HEK293 (cell line): ENCODE results near the gene ZNF878.
A peak's percentile ranks its signal among the peaks of the same experiment; 100 is the strongest.

Experiments used
- GFI1B ChIP-seq: fragments of 450-650 bp; formaldehyde crosslinking; IDR thresholded peaks from 2 replicates; pipeline ENCODE4 v1.5.1; 2016; ENCODE audit warnings: missing biosample characterization, missing genetic modification characterization
- GLI4 ChIP-seq: fragments of 450-650 bp; formaldehyde crosslinking; IDR thresholded peaks from 2 replicates; pipeline ENCODE4 v1.5.1; 2016; ENCODE audit warnings: missing biosample characterization, missing genetic modification characterization
- GLIS2 ChIP-seq: fragments of 450-650 bp; formaldehyde crosslinking; IDR thresholded peaks from 2 replicates; pipeline ENCODE4 v1.5.1; 2016; ENCODE audit warnings: missing biosample characterization, missing genetic modification characterization
- OVOL3 ChIP-seq: fragments of 450-650 bp; formaldehyde crosslinking; IDR thresholded peaks from 2 replicates; pipeline ENCODE4 v1.5.1; 2016; ENCODE audit warnings: missing biosample characterization, missing genetic modification characterization
- PBX3 ChIP-seq: sonication (generic); formaldehyde crosslinking; IDR thresholded peaks from 2 replicates; pipeline ENCODE4 v1.8.1; 2022; ENCODE audit warnings: mild to moderate bottlenecking, moderate library complexity, missing genetic modification reagents
- PRDM1 ChIP-seq: fragments of 450-650 bp; formaldehyde crosslinking; IDR thresholded peaks from 2 replicates; pipeline ENCODE4; 2016; ENCODE audit warnings: missing biosample characterization, missing genetic modification characterization
- REPIN1 ChIP-seq: fragments of 450-650 bp; formaldehyde crosslinking; IDR thresholded peaks from 2 replicates; pipeline ENCODE4 v1.5.1; 2017; ENCODE audit warnings: missing biosample characterization, missing genetic modification characterization, low read depth
- REST ChIP-seq: fragments of 450-650 bp; formaldehyde crosslinking; IDR thresholded peaks from 2 replicates; pipeline ENCODE4 v1.5.1; 2016; ENCODE audit warnings: missing biosample characterization, missing genetic modification characterization
- SP2 ChIP-seq: fragments of 450-650 bp; formaldehyde crosslinking; IDR thresholded peaks from 2 replicates; pipeline ENCODE4 v1.5.1; 2016; ENCODE audit warnings: missing biosample characterization, missing genetic modification characterization
- TCF7L2 ChIP-seq: IDR thresholded peaks from 2 replicates; pipeline ENCODE4 v1.6.1; 2011; ENCODE audit warnings: low read depth, mild to moderate bottlenecking, inconsistent platforms, low read length, moderate library complexity, borderline replicate concordance
- TRIM28 ChIP-seq: IDR thresholded peaks from 2 replicates; pipeline ENCODE4 v1.6.1; 2011; ENCODE audit warnings: low read length, control low read depth, borderline replicate concordance
- ZBTB17 ChIP-seq: fragments of 450-650 bp; formaldehyde crosslinking; IDR thresholded peaks from 2 replicates; pipeline ENCODE4 v1.5.1; 2016; ENCODE audit warnings: missing biosample characterization, missing genetic modification characterization
- ZFP3 ChIP-seq: fragments of 450-650 bp; formaldehyde crosslinking; IDR thresholded peaks from 2 replicates; pipeline ENCODE4 v1.5.1; 2016; ENCODE audit warnings: low read depth, missing biosample characterization, missing genetic modification characterization
- ZNF10 ChIP-seq: fragments of 450-650 bp; formaldehyde crosslinking; IDR thresholded peaks from 2 replicates; pipeline ENCODE4 v1.5.1; 2017; ENCODE audit warnings: missing biosample characterization, missing genetic modification characterization
- ZNF121 ChIP-seq: fragments of 450-650 bp; formaldehyde crosslinking; IDR thresholded peaks from 2 replicates; pipeline ENCODE4 v1.5.1; 2016; ENCODE audit warnings: missing biosample characterization, missing genetic modification characterization
- ZNF16 ChIP-seq: fragments of 450-650 bp; formaldehyde crosslinking; IDR thresholded peaks from 2 replicates; pipeline ENCODE4 v1.5.1; 2016; ENCODE audit warnings: low read depth, missing biosample characterization, missing genetic modification characterization
- ZNF18 ChIP-seq: fragments of 450-650 bp; formaldehyde crosslinking; IDR thresholded peaks from 2 replicates; pipeline ENCODE4 v1.5.1; 2016; ENCODE audit warnings: missing biosample characterization, missing genetic modification characterization
- ZNF24 ChIP-seq: fragments of 450-650 bp; formaldehyde crosslinking; IDR thresholded peaks from 2 replicates; pipeline ENCODE4 v1.5.1; 2016; ENCODE audit warnings: missing biosample characterization, missing genetic modification characterization
- ZNF274 ChIP-seq, 2 experiments: fragments of 200-500 bp in 1 of 2; fragments of 450-650 bp in 1 of 2; sonication (Bioruptor generic) in 1 of 2; formaldehyde crosslinking in 1 of 2; IDR thresholded peaks; 2 replicates each; pipeline versions ENCODE4 v1.5.1 to v1.6.1; 2014 to 2016; ENCODE audit warnings: borderline replicate concordance in 1 of 2, inconsistent platforms in 1 of 2, low read length in 1 of 2, missing biosample characterization in 1 of 2, missing genetic modification characterization in 1 of 2
- ZNF280C ChIP-seq: fragments of 450-650 bp; formaldehyde crosslinking; IDR thresholded peaks from 2 replicates; pipeline ENCODE4 v1.5.1; 2016; ENCODE audit warnings: missing biosample characterization, missing genetic modification characterization
- ZNF394 ChIP-seq: fragments of 450-650 bp; formaldehyde crosslinking; IDR thresholded peaks from 2 replicates; pipeline ENCODE4 v1.5.1; 2016; ENCODE audit warnings: missing biosample characterization, missing genetic modification characterization, mild to moderate bottlenecking, moderate library complexity, borderline replicate concordance
- ZNF404 ChIP-seq: fragments of 450-650 bp; formaldehyde crosslinking; IDR thresholded peaks from 2 replicates; pipeline ENCODE4 v1.5.1; 2017; ENCODE audit warnings: missing biosample characterization, missing genetic modification characterization
- ZNF501 ChIP-seq: fragments of 450-650 bp; formaldehyde crosslinking; IDR thresholded peaks from 2 replicates; pipeline ENCODE4 v1.5.1; 2016; ENCODE audit warnings: missing biosample characterization, missing genetic modification characterization
- ZNF544 ChIP-seq: fragments of 450-650 bp; formaldehyde crosslinking; IDR thresholded peaks from 2 replicates; pipeline ENCODE4 v1.5.0; 2017; ENCODE audit warnings: missing biosample characterization, missing genetic modification characterization
- ZNF558 ChIP-seq: fragments of 450-650 bp; formaldehyde crosslinking; IDR thresholded peaks from 2 replicates; pipeline ENCODE4 v1.5.1; 2016; ENCODE audit warnings: missing biosample characterization, missing genetic modification characterization
- ZNF560 ChIP-seq: fragments of 450-650 bp; formaldehyde crosslinking; IDR thresholded peaks from 2 replicates; pipeline ENCODE4 v1.5.1; 2017; ENCODE audit warnings: missing biosample characterization, missing genetic modification characterization, borderline replicate concordance
- ZNF596 ChIP-seq: fragments of 450-650 bp; IDR thresholded peaks from 2 replicates; pipeline ENCODE4 v1.5.0; 2018; ENCODE audit warnings: missing biosample characterization, mild to moderate bottlenecking, missing genetic modification characterization, moderate library complexity
- ZNF610 ChIP-seq: fragments of 450-650 bp; formaldehyde crosslinking; IDR thresholded peaks from 2 replicates; pipeline ENCODE4 v1.5.1; 2016; ENCODE audit warnings: missing biosample characterization, missing genetic modification characterization, borderline replicate concordance
- ZNF707 ChIP-seq: fragments of 450-650 bp; formaldehyde crosslinking; IDR thresholded peaks from 2 replicates; pipeline ENCODE4 v1.5.1; 2016; ENCODE audit warnings: missing biosample characterization, missing genetic modification characterization
- ZNF747 ChIP-seq: fragments of 450-650 bp; formaldehyde crosslinking; IDR thresholded peaks from 2 replicates; pipeline ENCODE4 v1.5.1; 2016; ENCODE audit warnings: missing biosample characterization, missing genetic modification characterization
- ZSCAN4 ChIP-seq: fragments of 450-650 bp; formaldehyde crosslinking; IDR thresholded peaks from 2 replicates; pipeline ENCODE4 v1.5.1; 2017; ENCODE audit warnings: missing biosample characterization, missing genetic modification characterization

Gene ZNF878

GRCh38 chr19:12035220-12036172, 17.3 kb downstream of the ZNF878 start, which contains the start of gene ZNF433 (continued):
- no peak for TF ChIP-seq REPIN1 (tag by site-specific recombination)
- TF ChIP-seq GLIS2: peak; percentile 75
- TF ChIP-seq PRDM1 (tag by site-specific recombination): no peak
- TF ChIP-seq ZNF560: no peak
- TF ChIP-seq REST (tag by site-specific recombination): no peak
- no peak for TF ChIP-seq ZNF18
- TF ChIP-seq ZNF501 (tag by site-specific recombination): no peak
- no peak for TF ChIP-seq GFI1B (tag by site-specific recombination)
- TF ChIP-seq PBX3: no peak
- no peak for TF ChIP-seq TCF7L2
- no peak for TF ChIP-seq ZNF24
- TF ChIP-seq ZSCAN4: no peak
- TF ChIP-seq ZBTB17 (tag by site-specific recombination): 0 out of 2 replicates have a peak, but pooled peaks have one; percentile 26
- TF ChIP-seq GLI4 (tag by site-specific recombination): no peak
- no peak for TF ChIP-seq ZNF544
- no peak for TF ChIP-seq ZNF10
- TF ChIP-seq ZNF394 (tag by site-specific recombination): no peak
- TF ChIP-seq ZNF280C (tag by site-specific recombination): no peak
- no peak for TF ChIP-seq ZNF404 (tag by site-specific recombination)
- TF ChIP-seq ZNF274 (IDR thresholded peaks at IDR 0.05; ENCODE audit: low read length): no peak
- no peak for TF ChIP-seq ZNF274 (tag by site-specific recombination; IDR thresholded peaks at IDR 0.05; ENCODE audit: borderline replicate concordance)
- TF ChIP-seq SP2: peak; percentile 81
- no peak for TF ChIP-seq TRIM28
- no peak for TF ChIP-seq ZNF610 (tag by site-specific recombination)
- TF ChIP-seq ZNF558: no peak
- no peak for TF ChIP-seq OVOL3
- no peak for TF ChIP-seq ZNF596 (tag by site-specific recombination)
- no peak for TF ChIP-seq ZNF16 (tag by site-specific recombination)
- TF ChIP-seq ZNF121 (tag by site-specific recombination): no peak
- no peak for TF ChIP-seq ZNF707 (tag by site-specific recombination)
- no peak for TF ChIP-seq ZNF747
- no peak for TF ChIP-seq ZFP3 (tag by site-specific recombination)
